ENCODE results near the gene CUTA.
"Not testable (repeated sequence)": the region's sequence is repeated elsewhere in the genome, so short reads cannot be mapped to it uniquely, and the experiment has no call there.

The CUTA gene

DNA sequence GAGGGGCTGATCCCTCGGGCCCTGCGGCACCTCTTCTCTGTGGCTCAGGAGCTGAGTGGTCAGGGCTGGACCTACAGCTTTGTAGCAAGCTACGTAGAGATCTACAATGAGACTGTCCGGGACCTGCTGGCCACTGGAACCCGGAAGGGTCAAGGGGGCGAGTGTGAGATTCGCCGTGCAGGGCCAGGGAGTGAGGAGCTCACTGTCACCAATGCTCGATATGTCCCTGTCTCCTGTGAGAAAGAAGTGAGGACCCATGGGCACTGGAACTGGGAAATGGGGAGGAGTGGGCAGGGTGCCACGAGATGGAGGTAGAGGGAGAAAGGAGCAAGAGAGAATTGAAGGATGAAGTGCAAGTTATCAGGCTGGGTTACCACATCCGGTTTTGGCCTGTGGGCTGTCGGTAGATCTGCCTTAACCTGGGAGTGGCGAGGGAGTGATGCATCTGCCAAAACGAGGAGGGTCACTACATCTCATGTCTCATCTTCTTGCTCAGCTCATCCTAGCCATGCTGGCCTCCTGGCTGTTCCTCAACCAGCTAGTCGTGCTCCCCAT, 12.4 kb downstream of the CUTA start:
- no peak for DNase-seq (ENCODE audit: low read depth)

GRCh38 chr6:33404884-33405283, 13.0 kb downstream of the CUTA start:
- DNase-seq (ENCODE audit: low read depth), result no peak

GRCh38 chr6:33399881-33400280, 18.0 kb downstream of the CUTA start:
- not testable (repeated sequence) for DNase-seq (ENCODE audit: low read depth)

DNA sequence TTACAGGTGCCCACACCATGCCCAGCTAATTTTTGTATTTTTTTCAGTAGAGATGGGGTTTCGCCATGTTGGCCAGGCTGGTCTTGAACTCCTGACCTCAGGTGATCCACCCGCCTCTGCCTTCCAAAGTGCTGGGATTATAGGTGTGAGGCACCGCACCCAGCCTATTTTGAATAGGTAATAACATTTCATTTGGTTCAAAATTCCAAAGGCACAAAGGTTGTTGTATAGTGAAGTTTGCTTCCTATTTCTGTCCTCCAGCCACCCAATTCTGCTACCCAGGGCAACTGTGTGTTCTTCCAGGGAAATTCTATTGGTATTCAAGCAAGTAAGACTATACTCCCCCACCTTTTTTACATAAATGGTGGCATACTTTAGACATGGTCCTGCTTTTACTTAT, 19.3 kb downstream of the CUTA start:
- DNase-seq (ENCODE audit: low read depth), result not testable (repeated sequence)

GRCh38 chr6:33397541-33397940, 20.4 kb downstream of the CUTA start:
- no peak for DNase-seq (ENCODE audit: low read depth)

DNA sequence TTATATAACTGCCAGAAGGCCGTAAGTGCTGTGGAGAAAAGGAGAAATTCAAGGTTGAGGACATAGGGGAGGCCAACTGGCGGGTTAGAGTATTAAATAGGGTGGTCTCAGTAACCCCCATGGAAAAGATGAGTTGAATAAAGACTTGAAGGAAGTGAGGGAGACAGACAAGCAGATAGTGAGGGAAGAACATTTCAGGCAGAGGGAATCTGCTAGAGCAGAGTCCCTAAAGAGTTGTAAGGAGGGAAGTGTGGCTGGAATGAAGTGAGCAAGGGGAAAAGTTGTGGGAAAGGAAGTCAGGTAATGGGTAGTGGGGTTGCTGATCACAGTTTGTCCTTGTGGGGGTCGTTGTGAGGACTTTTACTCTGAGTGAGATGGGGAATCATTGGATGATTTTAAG, 24.9 kb downstream of the CUTA start:
- no peak for DNase-seq (ENCODE audit: low read depth)

- no peak for DNase-seq (ENCODE audit: low read depth)
These were observed 25.3 kb downstream of the CUTA start for GRCh38 chr6:33392595-33392948.

DNA sequence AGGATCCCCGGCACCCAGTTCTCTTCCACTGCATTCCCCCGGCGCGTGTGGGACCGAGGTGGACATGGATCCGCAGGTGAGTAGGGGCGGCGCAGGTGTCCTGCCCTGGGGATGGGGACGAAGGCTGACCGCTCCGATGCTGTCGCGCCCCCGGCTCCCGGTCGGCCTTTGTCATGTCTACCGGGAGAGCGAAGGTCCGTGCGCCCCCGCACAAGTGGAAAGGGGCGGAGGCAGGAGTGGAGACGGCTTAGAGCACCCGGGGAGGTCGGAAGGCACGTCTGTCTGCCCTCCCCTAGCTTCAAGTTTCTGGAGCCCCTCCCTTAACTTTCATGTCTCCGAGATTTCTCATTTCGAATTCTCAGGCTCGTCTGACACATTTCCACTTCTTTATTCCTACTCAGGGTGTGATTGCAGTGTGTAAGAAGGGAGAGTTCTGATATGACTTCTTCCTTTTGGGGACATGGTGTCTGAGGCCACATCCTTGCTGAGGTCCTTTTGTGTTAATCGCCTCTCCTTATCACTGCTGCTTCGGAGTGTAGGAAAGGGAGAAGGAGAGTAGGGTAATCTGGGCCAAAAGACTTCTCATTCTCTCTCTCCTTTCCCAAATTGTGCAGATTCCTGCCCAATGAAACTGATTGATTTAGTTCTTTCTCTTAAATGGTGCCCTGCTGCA, 25.8 kb downstream of the CUTA start:
- DNase-seq (ENCODE audit: low read depth), result peak; percentile 65

DNA sequence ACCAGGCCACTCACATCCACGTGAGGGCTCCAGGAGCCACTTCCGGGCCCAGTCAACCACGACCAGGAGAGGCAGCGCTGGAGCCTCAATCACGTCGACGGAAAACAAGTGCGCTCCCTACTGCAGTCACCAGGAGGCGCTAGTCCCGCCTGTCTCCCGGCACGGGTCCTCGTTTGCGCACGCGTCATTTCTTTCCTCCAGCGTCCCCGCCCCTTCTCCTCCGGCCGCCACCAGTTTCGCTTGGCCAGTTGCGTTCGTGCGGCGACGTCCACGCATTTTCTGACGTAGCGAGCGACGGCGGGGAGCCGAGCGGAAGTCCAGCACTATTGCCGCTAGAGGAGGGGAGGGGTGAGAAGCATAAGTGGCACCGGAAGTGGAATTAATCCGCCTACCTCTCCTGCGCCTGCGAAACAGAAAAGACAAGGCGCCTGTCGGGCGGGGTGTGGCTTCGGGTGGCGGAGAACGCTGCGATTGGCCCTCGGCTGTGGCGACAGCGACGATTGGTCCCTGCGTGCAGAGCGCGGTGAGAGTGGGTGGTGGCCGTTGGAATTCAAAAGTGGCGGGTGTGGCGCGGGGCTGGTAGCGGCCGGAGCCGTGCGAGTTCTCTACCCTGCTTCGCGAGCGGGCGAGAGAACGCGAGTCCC, 26.5 kb downstream of the CUTA start, which contains the start of gene KIFC1:
TSS of gene KIFC1 (plus strand) at position 546 of the 644 bp plus-strand sequence. CDS start 163 bp downstream, outside the sequence.
- DNase-seq (ENCODE audit: low read depth), result peak; percentile 100

DNA sequence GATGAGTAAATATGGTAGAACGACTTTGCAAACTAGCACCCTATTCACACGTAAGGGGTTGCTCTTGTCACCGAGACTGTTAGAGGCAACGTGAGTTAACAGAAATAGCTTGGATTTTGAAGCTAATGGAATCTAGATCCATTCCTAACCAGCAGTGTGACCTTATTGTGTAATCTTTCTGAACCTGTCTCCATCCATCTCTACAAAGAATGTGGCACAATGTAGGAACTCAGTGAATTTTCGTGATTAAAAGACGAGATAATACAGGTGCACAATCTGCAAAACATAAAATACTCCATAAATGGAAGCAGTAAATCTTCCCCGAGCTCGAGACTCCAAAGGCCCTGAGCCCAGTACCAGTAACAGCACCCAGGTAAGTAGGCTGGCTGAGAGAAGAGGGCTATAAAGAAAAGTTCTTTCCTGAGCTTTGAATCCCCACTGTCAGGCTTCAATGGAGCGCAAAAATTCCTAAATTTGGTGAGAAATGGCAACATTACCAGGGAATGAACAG, 27.1 kb downstream of the CUTA start:
- no peak for DNase-seq (ENCODE audit: low read depth)

GRCh38 chr6:33390173-33390572, 27.7 kb downstream of the CUTA start:
- DNase-seq (ENCODE audit: low read depth), result no peak

GRCh38 chr6:33384581-33385020, 33.3 kb downstream of the CUTA start:
- DNase-seq (ENCODE audit: low read depth), result peak; percentile 86

DNA sequence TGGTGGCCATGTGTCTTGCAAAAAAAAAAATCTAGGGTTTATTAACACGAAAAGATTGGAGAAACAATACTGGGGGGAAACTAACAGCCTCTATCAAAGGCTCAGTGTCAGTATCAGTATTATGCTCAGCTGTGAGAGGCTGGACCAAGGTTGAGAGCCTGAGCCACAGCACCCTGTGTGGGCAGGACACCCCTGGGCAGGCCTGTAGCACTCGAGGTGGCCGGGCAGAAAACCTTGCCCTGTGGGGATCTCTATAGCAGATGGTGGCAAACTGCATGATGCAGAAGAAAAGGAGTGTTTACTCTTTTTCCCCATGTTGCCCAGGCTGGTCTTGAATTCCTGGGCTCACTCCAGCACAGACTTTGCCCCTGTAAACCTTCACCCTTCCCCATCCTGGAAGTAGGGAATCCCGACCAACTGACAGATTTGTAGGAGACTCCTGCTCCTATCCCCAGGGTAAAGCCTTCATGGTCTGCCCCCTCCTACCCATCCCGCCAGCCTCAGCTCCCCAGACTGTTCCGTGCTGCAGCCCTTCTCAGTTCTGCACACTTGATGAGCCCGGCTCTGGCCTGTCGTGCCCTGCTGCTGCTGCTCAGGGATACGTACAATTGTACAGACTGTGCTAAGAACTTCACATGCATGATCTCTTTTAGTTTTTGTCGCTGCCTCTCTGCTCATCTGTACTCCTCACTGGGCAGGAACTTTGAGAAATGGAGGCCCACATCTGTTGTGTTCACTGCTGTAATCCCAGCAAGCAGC, 34.3 kb downstream of the CUTA start:
- no peak for DNase-seq (ENCODE audit: low read depth)

DNA sequence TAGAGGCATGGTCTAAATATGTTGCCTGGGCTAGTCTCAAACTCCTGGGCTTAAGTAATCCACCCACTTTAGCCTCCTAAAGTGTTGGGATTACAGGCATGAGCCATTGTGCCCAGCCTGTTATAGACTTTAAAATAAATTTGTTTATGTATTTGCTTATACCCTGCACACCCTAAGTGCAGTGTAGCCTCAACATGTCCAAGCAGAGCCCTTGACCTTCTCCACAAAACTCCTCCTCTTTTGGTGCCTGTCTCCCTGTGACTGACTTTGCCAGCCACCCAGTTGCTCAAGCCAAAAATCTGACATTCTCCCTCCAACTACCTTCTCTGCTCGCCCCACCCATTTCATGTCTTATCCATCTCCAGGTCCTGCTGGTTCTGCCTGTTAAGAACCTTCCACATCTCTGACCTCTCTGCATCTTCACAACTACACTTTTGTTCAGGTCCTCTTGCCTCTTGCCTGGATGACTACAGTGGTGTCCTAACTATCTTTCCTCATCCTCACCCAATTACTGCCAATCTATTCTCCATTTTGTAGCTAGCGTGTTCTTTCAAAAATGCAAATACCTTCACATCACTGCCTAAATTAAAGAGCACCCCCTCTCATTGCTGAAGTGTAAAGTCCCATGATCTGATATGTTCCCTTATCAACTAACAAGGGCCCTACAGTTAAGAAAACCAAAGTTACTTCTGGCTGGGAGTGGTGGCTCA, 37.5 kb downstream of the CUTA start:
- no peak for DNase-seq (ENCODE audit: low read depth)

- DNase-seq (ENCODE audit: low read depth), result not testable (repeated sequence)
These were observed 38.7 kb downstream of the CUTA start for GRCh38 chr6:33379184-33379583.

DNA sequence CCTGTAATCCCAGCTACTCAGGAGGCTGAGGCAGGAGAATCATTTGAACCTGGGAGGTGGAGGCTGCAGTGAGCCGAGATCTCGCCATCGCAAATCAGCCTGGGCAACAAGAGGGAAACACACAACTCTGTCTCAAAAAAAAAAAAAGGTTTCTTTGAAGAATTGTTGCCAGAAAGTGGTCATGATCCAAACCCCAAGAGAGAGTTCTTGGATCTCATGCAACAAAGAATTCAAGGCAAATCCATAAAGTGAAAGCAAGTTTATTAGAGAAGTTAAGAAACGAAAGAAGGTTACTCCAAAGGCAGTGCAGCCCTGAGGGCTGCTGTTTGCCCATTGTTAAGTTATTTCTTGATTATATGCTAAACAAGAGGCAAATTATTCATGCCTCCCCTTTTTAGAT, 40.7 kb downstream of the CUTA start:
- no peak for DNase-seq (ENCODE audit: low read depth)

- peak; percentile 68 for DNase-seq (ENCODE audit: low read depth)
These were observed 42.7 kb downstream of the CUTA start for GRCh38 chr6:33375143-33375671.

GRCh38 chr6:33373960-33374910, 43.7 kb downstream of the CUTA start:
- DNase-seq (ENCODE audit: low read depth), result no peak

GRCh38 chr6:33372526-33373123, 45.3 kb downstream of the CUTA start:
- DNase-seq (ENCODE audit: low read depth), result no peak

DNA sequence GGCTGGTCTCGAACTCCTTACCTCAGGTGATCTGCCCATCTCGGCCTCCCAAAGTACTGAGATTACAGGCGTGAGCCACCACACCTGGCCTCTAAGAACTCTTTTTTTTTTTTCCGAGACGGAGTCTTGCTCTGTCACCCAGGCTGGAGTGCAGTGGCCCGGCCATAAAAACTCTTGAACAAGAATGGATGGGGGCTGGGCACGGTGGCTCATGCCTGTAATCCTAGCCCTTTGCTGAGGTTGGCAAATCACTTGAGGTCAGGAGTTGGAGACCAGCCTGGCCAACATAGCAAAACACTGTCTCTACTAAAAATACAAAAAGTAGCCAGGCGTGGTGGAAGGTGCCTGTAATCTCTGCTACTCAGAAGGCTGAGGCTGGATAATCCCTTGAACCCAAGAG, 46.0 kb downstream of the CUTA start:
- DNase-seq (ENCODE audit: low read depth), result not testable (repeated sequence)
